ENCODE measurements around the gene SYT5.

DNA sequence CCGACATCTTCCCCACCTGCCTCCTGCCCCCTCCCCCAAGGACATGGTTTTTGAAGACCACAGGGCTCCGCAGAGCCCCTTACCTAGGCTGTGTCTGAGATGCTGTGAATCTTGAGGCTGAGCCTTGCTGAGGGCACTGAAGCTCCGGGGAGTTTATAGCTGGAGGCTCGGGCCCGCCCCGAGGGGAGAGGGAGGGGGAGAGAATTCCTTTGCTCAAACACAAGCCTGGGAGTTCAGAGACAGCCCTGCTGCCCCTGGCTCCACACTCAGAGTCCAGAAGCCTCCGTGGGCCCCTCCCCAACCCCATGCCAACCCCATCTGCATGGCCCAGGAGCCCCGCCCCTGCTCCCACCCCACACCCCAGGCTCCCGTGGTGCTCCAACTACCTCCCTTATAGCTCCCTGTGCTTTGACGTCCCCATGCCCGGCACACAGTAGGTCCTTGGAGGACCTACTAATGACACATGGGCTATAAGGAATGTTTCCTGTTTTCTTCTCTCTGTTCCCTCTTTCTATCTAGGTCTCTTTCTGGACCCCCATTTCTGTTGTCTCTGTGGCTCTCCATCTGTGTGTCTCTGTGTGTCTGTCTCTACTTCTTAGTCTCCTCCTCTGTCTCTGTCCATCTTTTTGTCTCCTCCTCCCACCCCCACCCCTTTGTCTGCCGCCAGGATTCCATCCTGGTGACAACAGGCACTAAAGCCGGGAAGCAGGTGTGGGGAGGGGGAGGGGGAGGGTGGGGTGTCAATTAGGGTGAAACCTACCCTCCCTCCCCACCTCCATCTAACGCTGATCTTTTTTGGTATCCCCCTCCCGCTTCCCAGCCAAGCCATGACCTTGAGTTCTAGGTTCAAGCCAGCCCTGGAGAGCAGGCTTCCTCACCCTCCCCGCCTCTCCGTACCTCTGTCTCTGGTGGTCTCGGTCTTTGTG lies 30.7 kb downstream of the SYT5 start, which contains the start of gene TNNT1:
- TF ChIP-seq EZH2 (IDR thresholded peaks at IDR 0.05; ENCODE audit: insufficient read depth, poor library complexity, severe bottlenecking) (no peak), EZH2phosphoT487 (IDR thresholded peaks at IDR 0.05; ENCODE audit: insufficient read depth, low read depth) (no peak)

All from GM23248 (cell line).